ENCODE measurements around the gene KIRREL3.

KIRREL3 gene

DNA sequence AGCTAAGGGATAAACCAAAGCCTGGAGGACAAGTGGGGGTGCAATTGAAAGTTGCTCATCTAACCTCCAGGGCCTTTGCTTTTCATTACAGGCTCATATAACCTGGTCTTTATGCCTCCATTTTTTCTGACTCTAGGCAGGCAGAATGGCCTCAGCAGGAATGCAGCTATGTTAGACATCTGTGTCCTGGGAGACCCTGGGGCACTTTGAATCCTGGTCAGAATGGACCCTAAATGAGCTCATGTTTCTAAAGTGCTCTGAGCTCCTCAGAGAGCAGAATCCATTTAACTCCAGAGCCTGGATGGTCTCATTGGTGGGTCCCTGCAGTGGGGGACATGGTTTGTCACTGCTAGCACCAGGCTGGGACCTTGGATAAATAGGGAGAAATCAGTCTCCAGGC lies 177.3 kb downstream of the KIRREL3 start:
- in situ Hi-C loops (cut with HindIII; ENCODE audit: low sequenced_read_pairs): no loop called here
- DNase-seq (ENCODE audit: low read depth, low spot score): no peak
- H3K4me3 ChIP-seq (ENCODE audit: low read depth, low read length): no peak overlapping the region
- TF ChIP-seq, protein P1, sequence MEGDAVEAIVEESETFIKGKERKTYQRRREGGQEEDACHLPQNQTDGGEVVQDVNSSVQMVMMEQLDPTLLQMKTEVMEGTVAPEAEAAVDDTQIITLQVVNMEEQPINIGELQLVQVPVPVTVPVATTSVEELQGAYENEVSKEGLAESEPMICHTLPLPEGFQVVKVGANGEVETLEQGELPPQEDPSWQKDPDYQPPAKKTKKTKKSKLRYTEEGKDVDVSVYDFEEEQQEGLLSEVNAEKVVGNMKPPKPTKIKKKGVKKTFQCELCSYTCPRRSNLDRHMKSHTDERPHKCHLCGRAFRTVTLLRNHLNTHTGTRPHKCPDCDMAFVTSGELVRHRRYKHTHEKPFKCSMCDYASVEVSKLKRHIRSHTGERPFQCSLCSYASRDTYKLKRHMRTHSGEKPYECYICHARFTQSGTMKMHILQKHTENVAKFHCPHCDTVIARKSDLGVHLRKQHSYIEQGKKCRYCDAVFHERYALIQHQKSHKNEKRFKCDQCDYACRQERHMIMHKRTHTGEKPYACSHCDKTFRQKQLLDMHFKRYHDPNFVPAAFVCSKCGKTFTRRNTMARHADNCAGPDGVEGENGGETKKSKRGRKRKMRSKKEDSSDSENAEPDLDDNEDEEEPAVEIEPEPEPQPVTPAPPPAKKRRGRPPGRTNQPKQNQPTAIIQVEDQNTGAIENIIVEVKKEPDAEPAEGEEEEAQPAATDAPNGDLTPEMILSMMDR (IDR thresholded peaks at IDR 0.05; ENCODE audit: low read depth, low read length): no peak

DNA sequence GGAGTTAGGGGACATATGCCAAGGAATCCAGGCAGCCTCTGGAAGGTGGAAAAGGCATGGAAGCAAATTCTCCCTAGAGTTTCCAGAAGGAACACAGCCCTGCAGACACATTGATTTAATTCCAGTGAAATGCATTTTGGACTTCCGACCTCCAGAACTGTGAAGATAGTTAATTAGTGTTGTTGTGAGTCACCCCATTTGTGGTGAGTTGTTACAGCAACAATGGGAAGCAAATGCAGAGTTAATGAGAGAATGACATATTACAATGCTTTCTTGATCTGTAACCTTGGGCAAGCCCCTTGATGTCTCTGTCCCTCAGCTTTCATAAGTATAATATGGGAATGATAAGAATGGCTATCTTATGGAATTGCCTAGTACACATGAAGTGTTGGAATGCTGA lies 178.7 kb downstream of the KIRREL3 start:
- in situ Hi-C loops (cut with HindIII; ENCODE audit: low sequenced_read_pairs): no loop called here
- DNase-seq (ENCODE audit: low read depth, low spot score): no peak
- TF ChIP-seq, protein P1 (IDR thresholded peaks at IDR 0.05; ENCODE audit: low read depth, low read length): no peak
- H3K4me3 ChIP-seq (ENCODE audit: low read depth, low read length): no peak overlapping the region

DNA sequence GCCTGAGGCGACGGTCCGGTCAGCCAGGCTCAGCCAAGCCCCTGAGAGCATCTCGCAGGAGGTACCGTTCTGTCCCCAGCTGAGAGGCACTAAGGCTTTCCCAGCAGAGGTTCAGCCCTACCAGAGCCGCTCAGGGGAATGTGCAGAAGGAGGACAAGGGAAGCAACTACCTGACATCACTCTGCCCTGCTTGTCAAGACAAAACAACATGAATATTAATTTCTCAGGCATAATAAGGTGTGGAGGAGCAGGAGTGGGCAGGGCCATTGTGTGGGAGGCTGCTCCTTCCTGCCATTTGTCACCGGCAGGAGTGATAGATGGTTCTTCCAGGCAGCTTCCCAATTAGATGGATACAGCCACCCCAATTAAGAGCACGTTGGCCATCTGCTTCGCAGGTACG lies 181.4 kb downstream of the KIRREL3 start:
- TF ChIP-seq, protein P1 (IDR thresholded peaks at IDR 0.05; ENCODE audit: low read depth, low read length): no peak
- DNase-seq (ENCODE audit: low read depth, low spot score): no peak
- no peak overlapping the region for H3K4me3 ChIP-seq (ENCODE audit: low read depth, low read length)
- in situ Hi-C loops (cut with HindIII; ENCODE audit: low sequenced_read_pairs): no loop called here

DNA sequence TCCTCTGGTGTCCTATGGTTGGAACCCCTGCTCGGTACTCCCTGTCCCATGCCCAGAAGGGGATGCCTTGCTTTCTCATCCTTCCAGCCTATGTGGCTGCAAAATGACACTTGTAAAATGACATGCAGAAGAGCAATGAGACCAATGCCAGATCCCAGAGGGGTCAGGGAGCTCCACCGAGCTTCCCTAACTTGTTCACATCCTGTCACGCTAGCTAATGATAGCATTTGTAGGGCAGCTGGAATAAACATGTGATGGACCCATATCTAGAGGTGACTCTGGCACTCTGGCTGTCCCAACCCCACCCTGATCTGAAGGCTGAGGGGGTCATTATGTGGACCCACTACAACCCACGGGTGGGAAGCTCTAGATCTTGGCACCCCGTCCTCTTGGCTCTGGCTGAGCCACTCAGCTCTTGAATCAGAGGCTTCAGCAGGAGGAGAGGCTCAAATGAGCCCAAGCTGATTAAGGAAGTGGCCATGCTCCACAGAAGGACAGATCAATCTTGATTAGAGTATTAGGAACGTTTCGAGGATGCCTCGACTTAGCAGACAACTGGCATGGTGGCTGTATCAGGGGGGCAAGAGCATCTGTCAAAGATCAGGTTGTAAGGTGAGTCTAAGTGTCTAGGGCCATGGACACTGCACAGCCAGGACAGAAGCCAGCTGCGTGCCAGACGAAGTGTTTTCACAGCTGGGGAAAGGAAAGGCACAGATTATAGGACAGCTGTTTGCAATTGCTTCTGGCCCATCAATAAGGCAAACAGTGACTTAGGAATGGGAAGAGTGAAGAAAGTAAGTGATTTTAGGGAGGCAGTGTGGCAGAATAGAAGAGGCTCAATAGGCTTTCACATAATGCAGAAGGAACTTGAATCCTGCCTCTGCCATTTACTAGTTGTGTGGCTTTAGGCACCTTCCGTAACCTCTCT lies 182.8 kb downstream of the KIRREL3 start:
- no peak for DNase-seq (ENCODE audit: low read depth, low spot score)
- TF ChIP-seq, protein P1 (IDR thresholded peaks at IDR 0.05; ENCODE audit: low read depth, low read length): no peak
- H3K4me3 ChIP-seq (ENCODE audit: low read depth, low read length): no peak overlapping the region
- in situ Hi-C loops (cut with HindIII; ENCODE audit: low sequenced_read_pairs): no loop called here

DNA sequence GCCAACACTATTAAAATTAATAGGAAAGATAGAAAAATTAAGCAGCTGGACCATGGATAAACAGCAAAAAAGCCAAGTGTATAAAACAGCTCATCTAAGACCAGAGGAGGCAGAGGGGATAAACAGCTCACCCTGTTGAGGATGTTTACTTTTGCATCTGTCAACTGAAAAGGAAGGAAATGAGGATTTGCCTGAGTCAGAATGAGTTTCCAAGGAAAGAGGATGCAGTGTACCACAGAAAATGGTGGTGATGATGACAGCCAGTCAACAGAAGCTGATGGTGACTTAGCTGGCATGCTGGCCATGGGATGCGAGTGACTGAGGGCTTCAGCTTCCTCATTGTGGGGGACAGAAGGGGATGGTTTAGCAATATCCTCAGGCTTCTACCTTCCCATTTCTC lies 183.5 kb downstream of the KIRREL3 start:
- peak; percentile 22 for DNase-seq (ENCODE audit: low read depth, low spot score)
- in situ Hi-C loops (cut with HindIII; ENCODE audit: low sequenced_read_pairs): no loop called here
- TF ChIP-seq, protein P1 (IDR thresholded peaks at IDR 0.05; ENCODE audit: low read depth, low read length): no peak
- H3K4me3 ChIP-seq (ENCODE audit: low read depth, low read length): no peak overlapping the region

DNA sequence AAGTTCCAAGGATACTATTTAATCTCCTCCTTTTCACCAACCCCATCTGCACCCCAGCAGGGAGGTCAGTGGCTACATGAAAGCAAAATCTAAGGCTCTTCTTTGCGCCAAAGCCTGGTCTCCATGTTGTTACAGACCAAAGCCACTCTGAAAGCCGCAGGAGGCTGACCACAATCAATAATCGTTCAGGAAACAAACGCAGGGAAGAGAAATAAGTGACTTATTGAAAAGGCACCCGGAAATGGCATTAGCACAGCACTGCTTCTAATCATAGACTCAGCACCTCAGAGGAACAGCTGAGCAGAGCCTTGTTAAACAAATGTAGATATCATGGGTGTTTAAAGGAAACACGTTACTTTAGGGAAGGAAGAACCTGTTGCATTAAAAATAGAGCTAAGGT lies 183.9 kb downstream of the KIRREL3 start:
- TF ChIP-seq, protein P1 (IDR thresholded peaks at IDR 0.05; ENCODE audit: low read depth, low read length): no peak
- in situ Hi-C loops (cut with HindIII; ENCODE audit: low sequenced_read_pairs): no loop called here
- peak; percentile 59 for DNase-seq (ENCODE audit: low read depth, low spot score)
- H3K4me3 ChIP-seq (ENCODE audit: low read depth, low read length): no peak overlapping the region

Data from astrocyte of the spinal cord (primary cell).